NCI-H1417 treated with DMSO at 0.1 percent for 48 hours (cell line): ENCODE data around the gene TRMT112.

Source experiments
- DNase-seq: peaks from one replicate; lab custom pipeline; 2025; lab: John Stamatoyannopoulos, UW

Gene TRMT112

GRCh38 chr11:64291752-64292459 lies 25.5 kb downstream of the TRMT112 start:
- DNase-seq = no peak

GRCh38 chr11:64291262-64291751 lies 26.1 kb downstream of the TRMT112 start, which contains the start of gene KCNK4:
TSS of gene KCNK4 (plus strand) at chr11:64291302. CDS start at chr11:64293019, 1,717 bp downstream.
- no peak for DNase-seq

- DNase-seq = no peak
Observed at GRCh38 chr11:64290352-64291261, 26.8 kb downstream of the TRMT112 start.

- DNase-seq = no peak
Observed at GRCh38 chr11:64289002-64289564, 28.3 kb downstream of the TRMT112 start.

- DNase-seq = no peak
Observed at GRCh38 chr11:64288353-64288750, 29.0 kb downstream of the TRMT112 start.

GRCh38 chr11:64287676-64288352 lies 29.5 kb downstream of the TRMT112 start:
- DNase-seq = no peak

- DNase-seq = no peak
Observed at GRCh38 chr11:64286801-64287159, 30.6 kb downstream of the TRMT112 start.

- DNase-seq = no peak
Observed at GRCh38 chr11:64285885-64286800, 31.2 kb downstream of the TRMT112 start.

GRCh38 chr11:64284962-64285884 lies 32.1 kb downstream of the TRMT112 start, which contains the start of gene GPR137:
TSS of gene GPR137 (plus strand) at chr11:64285848. CDS start at chr11:64286525, 677 bp downstream.
- DNase-seq = no peak

- DNase-seq = peak; percentile 69
Observed at GRCh38 chr11:64284048-64284961, 33.1 kb downstream of the TRMT112 start, which contains the start of gene BAD. TSS of gene BAD (minus strand) at chr11:64284665. CDS start at chr11:64284368, 297 bp downstream.

- no peak for DNase-seq
Observed at GRCh38 chr11:64283092-64283491, 34.3 kb downstream of the TRMT112 start.

GRCh38 chr11:64281957-64282770 lies 35.2 kb downstream of the TRMT112 start:
- DNase-seq = no peak

GRCh38 chr11:64278576-64279190 lies 38.7 kb downstream of the TRMT112 start:
- no peak for DNase-seq

- DNase-seq = no peak
Observed at GRCh38 chr11:64276653-64277431, 40.5 kb downstream of the TRMT112 start.

- DNase-seq = no peak
Observed at GRCh38 chr11:64275841-64276240, 41.5 kb downstream of the TRMT112 start.
